MM.1S (cell line): Measurements from ENCODE around the gene OASL.

ENCODE experiments used
- DNase-seq: peaks from one replicate; pipeline ENCODE4 v3.0.0-alpha.2; 2015
- H2AFZ ChIP-seq: fragments of 300-600 bp; sonication (generic); 2 replicates; pipeline ENCODE4 v1.6.0; 2016; ENCODE audit warnings: antibody characterized with exemption, low read length
- H3F3A ChIP-seq: fragments of 300-600 bp; sonication (generic); 2 replicates; pipeline ENCODE4 v1.6.1; 2016; ENCODE audit warnings: mild to moderate bottlenecking, antibody characterized with exemption, low read length, moderate library complexity, mixed read lengths; ENCODE audit not compliant: insufficient read depth
- H3K27ac ChIP-seq: fragments of 300-600 bp; sonication (generic); 2 replicates; pipeline ENCODE4 v1.5.1; 2016; ENCODE audit warnings: mild to moderate bottlenecking, low read length
- H3K27me3 ChIP-seq: fragments of 300-600 bp; sonication (generic); replicated peaks from 2 replicates; pipeline ENCODE4 v1.6.0; 2016; ENCODE audit warnings: low read length; ENCODE audit not compliant: insufficient read depth
- H3K36me3 ChIP-seq: fragments of 300-600 bp; sonication (generic); replicated peaks from 2 replicates; pipeline ENCODE4 v1.6.1; 2016; ENCODE audit warnings: mild to moderate bottlenecking, low read length, mixed read lengths; ENCODE audit not compliant: insufficient read depth
- H3K4me1 ChIP-seq: fragments of 300-600 bp; sonication (generic); 2 replicates; pipeline ENCODE4 v1.6.1; 2016; ENCODE audit warnings: low read length, mixed read lengths
- H3K4me2 ChIP-seq: fragments of 300-600 bp; sonication (generic); 2 replicates; pipeline ENCODE4 v1.6.0; 2016; ENCODE audit warnings: low read depth, low read length
- H3K4me3 ChIP-seq: fragments of 300-600 bp; sonication (generic); 2 replicates; pipeline ENCODE4 v1.5.1; 2016; ENCODE audit warnings: low read length, mixed read lengths
- H3K79me2 ChIP-seq: fragments of 300-600 bp; sonication (generic); 2 replicates; pipeline ENCODE4 v1.6.1; 2016; ENCODE audit warnings: mixed run types, low read length, mixed read lengths
- H3K9ac ChIP-seq: fragments of 300-600 bp; sonication (generic); 2 replicates; pipeline ENCODE4 v1.6.1; 2016; ENCODE audit warnings: low read length, mixed read lengths
- H3K9me2 ChIP-seq: fragments of 300-600 bp; sonication (generic); replicated peaks from 2 replicates; pipeline ENCODE4 v1.6.1; 2016; ENCODE audit warnings: mild to moderate bottlenecking, low read length, mixed read lengths; ENCODE audit not compliant: insufficient read depth
- H3K9me3 ChIP-seq: fragments of 300-600 bp; sonication (generic); replicated peaks from 2 replicates; pipeline ENCODE4 v1.6.1; 2016; ENCODE audit warnings: mild to moderate bottlenecking, low read length, mixed read lengths; ENCODE audit not compliant: insufficient read depth
- H4K20me1 ChIP-seq: fragments of 300-600 bp; sonication (generic); 2 replicates; pipeline ENCODE4 v1.6.1; 2016; ENCODE audit warnings: mild to moderate bottlenecking, low read length, moderate library complexity, mixed read lengths; ENCODE audit not compliant: insufficient read depth
- EZH2 ChIP-seq: fragments of 300-600 bp; sonication (generic); optimal IDR thresholded peaks from 2 replicates; pipeline ENCODE3; 2017; ENCODE audit warnings: low read depth, mild to moderate bottlenecking, antibody characterized with exemption, low read length, mixed read lengths
- EZH2phosphoT487 ChIP-seq: fragments of 300-600 bp; sonication (generic); IDR thresholded peaks from 2 replicates; pipeline ENCODE4 v1.6.1; 2018; ENCODE audit warnings: antibody characterized with exemption, low read length
- TF ChIP-seq, protein P1 (sequence below): fragments of 300-600 bp; sonication (generic); IDR thresholded peaks from 2 replicates; pipeline ENCODE4 v1.5.1; 2016; ENCODE audit warnings: antibody characterized with exemption, low read length, mixed read lengths

The OASL gene

DNA sequence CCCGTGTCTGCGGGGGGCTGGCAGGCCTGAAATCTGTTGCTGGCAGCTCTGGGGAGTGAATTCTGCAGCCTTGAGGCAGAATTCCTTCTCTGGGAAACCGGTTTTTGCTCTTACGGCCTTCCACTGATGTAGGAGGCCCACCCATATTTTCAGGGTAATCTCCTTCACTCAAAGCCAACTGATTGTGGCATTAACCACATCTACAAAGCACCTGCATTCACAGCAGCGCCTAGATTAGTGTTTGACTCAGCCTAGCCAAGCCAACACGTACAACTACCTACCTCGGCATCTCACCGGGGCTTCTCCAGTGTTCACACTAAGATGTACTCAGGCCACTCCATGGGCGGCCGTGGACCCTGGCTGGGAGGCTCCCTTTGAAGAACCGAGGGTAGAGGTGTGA, 38.5 kb downstream of the OASL start:
- H3K79me2 ChIP-seq: no peaks in the 10 kb centered on the region
- no peak overlapping the region for H3K4me3 ChIP-seq
- DNase-seq: no peak
- H3K27me3 ChIP-seq: no peaks in the 10 kb centered on the region
- no peak overlapping the region for H3K9ac ChIP-seq
- H2AFZ ChIP-seq: no peak overlapping the region
- no peaks in the 10 kb centered on the region for H4K20me1 ChIP-seq
- H3K9me3 ChIP-seq: no peaks in the 10 kb centered on the region
- TF ChIP-seq EZH2phosphoT487 (no peak), EZH2 (no peak)
- TF ChIP-seq, protein P1, sequence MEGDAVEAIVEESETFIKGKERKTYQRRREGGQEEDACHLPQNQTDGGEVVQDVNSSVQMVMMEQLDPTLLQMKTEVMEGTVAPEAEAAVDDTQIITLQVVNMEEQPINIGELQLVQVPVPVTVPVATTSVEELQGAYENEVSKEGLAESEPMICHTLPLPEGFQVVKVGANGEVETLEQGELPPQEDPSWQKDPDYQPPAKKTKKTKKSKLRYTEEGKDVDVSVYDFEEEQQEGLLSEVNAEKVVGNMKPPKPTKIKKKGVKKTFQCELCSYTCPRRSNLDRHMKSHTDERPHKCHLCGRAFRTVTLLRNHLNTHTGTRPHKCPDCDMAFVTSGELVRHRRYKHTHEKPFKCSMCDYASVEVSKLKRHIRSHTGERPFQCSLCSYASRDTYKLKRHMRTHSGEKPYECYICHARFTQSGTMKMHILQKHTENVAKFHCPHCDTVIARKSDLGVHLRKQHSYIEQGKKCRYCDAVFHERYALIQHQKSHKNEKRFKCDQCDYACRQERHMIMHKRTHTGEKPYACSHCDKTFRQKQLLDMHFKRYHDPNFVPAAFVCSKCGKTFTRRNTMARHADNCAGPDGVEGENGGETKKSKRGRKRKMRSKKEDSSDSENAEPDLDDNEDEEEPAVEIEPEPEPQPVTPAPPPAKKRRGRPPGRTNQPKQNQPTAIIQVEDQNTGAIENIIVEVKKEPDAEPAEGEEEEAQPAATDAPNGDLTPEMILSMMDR: no peak
- no peaks in the 10 kb centered on the region for H3K4me1 ChIP-seq
- H3K27ac ChIP-seq: no peak overlapping the region
- no peaks in the 10 kb centered on the region for H3K9me2 ChIP-seq
- H3K4me2 ChIP-seq: no peak overlapping the region
- no peaks in the 10 kb centered on the region for H3F3A ChIP-seq
- H3K36me3 ChIP-seq: no peaks in the 10 kb centered on the region

DNA sequence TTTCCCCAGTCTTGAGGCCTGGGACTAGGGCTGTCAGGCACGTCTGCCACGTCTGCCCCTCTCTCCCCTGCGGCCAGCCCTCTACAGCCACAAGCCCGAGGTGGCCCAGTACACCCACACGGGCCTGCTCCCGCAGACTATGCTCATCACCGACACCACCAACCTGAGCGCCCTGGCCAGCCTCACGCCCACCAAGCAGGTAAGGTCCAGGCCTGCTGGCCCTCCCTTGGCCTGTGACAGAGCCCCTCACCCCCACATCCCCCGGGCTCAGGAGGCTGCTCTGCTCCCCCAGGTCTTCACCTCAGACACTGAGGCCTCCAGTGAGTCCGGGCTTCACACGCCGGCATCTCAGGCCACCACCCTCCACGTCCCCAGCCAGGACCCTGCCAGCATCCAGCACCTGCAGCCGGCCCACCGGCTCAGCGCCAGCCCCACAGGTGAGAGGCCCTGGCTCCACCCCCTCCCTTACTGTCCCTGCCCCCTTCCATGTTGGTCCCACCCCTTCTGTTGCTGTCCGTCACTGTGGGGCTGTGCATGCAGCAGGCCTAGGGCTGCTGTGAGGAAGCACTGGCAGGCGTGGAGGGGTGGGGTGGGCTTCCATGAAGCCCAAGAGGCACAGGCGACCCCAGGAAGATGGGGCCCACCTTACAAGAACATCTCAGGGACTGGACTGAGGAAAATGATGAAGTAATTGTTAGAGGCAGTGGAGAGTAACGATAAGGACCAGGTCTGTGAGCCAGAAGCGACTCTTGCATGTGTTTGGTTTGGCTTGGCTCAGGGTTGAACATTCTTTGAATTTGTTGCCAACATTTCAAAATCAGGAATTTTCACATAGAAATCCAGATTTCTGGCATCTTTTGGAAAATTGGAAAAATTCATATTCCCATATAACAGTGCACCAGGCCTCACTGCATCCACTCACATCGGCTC, 39.6 kb downstream of the OASL start:
- Histone ChIP-seq H3K9me3 (no peaks in the 10 kb centered on the region), H3F3A (no peaks in the 10 kb centered on the region), H3K4me2 (no peak overlapping the region), H3K79me2 (no peaks in the 10 kb centered on the region), H2AFZ (no peak overlapping the region), H3K27ac (no peak overlapping the region), H4K20me1 (no peaks in the 10 kb centered on the region), H3K4me3 (no peak overlapping the region), H3K9me2 (no peaks in the 10 kb centered on the region), H3K27me3 (no peaks in the 10 kb centered on the region), H3K9ac (no peak overlapping the region), H3K36me3 (no peaks in the 10 kb centered on the region), H3K4me1 (no peaks in the 10 kb centered on the region)
- TF ChIP-seq EZH2 (no peak), EZH2phosphoT487 (no peak)
- TF ChIP-seq, protein P1: no peak
- DNase-seq: no peak

DNA sequence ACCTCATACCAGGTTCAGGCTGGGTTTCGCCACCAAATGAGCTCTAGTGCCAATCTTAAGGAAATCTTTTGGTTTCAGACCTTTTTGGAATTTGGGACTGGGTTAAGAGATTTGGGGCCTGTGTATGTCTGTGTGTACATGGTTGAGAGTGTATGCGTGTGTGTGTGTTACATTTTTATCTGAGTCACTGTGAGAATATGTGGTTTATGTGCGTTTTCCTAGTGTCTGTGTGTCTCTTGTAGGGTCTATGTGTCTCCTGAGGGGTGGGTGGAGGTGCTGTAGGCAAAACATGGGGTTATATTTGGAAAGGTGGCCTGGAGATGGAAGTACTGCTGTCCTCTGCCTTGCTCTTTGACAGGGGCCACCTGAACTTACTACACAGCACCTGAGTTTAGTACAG, 40.6 kb downstream of the OASL start:
- Histone ChIP-seq H3K9me3 (no peaks in the 10 kb centered on the region), H3K36me3 (no peaks in the 10 kb centered on the region), H3K27ac (no peak overlapping the region), H3K9ac (no peak overlapping the region), H3K4me3 (no peak overlapping the region), H3K27me3 (no peaks in the 10 kb centered on the region), H3K79me2 (no peaks in the 10 kb centered on the region), H3K4me2 (no peak overlapping the region), H3K9me2 (no peaks in the 10 kb centered on the region), H3K4me1 (no peaks in the 10 kb centered on the region), H2AFZ (no peak overlapping the region), H3F3A (no peaks in the 10 kb centered on the region), H4K20me1 (no peaks in the 10 kb centered on the region)
- no peak for DNase-seq
- no peak for TF ChIP-seq EZH2phosphoT487
- TF ChIP-seq, protein P1: no peak
- no peak for TF ChIP-seq EZH2
